Loucy (cell line): ENCODE results near the gene ATG2A.

Source experiments
- CTCF ChIP-seq: fragments of 200-600 bp; sonication (generic); conservative IDR thresholded peaks from 2 replicates; pipeline ENCODE4 v1.5.1; 2014; ENCODE audit warnings: mild to moderate bottlenecking, antibody characterized with exemption, low read length
- EZH2phosphoT487 ChIP-seq: fragments of 200-600 bp; IDR thresholded peaks from 2 replicates; pipeline ENCODE4 v1.6.1; 2018; ENCODE audit warnings: antibody characterized with exemption, mild to moderate bottlenecking, moderate library complexity, borderline replicate concordance

DNA sequence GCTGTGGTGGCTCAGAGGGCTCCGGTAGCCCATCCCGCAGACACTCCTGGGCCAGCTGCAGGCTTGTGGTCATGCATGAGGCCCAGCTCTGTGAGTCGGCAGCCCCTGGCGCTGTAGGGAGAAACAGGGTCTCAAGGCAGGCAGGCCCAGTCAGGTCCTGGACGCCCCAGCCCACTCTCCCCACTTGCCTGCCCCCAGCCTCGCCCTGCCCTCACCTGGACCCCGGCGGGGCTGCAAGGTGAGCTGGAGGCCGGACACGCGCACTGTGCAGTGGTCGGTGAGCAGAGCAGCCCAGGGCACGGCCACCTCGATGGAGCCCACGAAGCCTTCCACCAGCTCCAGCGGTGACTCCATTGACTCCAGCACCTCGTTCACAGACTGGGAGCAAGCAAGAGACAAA is 2.9 kb downstream of the ATG2A start:
- TF ChIP-seq CTCF: no peak
- no peak for TF ChIP-seq EZH2phosphoT487
